ENCODE measurements around the gene POU2AF1. TPM values are rescaled to one million over a fixed set of nuclear protein-coding genes. Genes with fewer than 3 reads are reported as not detected.

Gene POU2AF1
- total RNA-seq, 3 donors from 2014 or later: 4.3 to 10.8 (median 7.5) TPM

- no peaks in the 10 kb centered on the region for H3K36me3 Mint-ChIP-seq (ENCODE audit: insufficient read depth)
- H3K9me3 Mint-ChIP-seq: no peaks in the 10 kb centered on the region
Observed at GRCh38 chr11:111366560-111367410, 12.3 kb downstream of the POU2AF1 start.

GRCh38 chr11:111365722-111366559 lies 13.1 kb downstream of the POU2AF1 start:
- Mint-ChIP-seq H3K27me3 (ENCODE audit: low read depth) (no peaks in the 10 kb centered on the region), H3K4me3 (no peak overlapping the region), H3K9me3 (no peaks in the 10 kb centered on the region), H3K36me3 (ENCODE audit: insufficient read depth) (no peaks in the 10 kb centered on the region), H3K4me1 (ENCODE audit: low read depth) (peaks cover 10% of the 10 kb centered on the region)
- no peak for DNase-seq
- no peak for ATAC-seq

More at GRCh38 chr11:111366560-111367410, 12.3 kb downstream of the POU2AF1 start:
- DNase-seq: no peak
- no peak overlapping the region for H3K4me3 Mint-ChIP-seq
- H3K27me3 Mint-ChIP-seq (ENCODE audit: low read depth): no peaks in the 10 kb centered on the region
- peaks cover 13% of the 10 kb centered on the region for H3K4me1 Mint-ChIP-seq (ENCODE audit: low read depth)
- no peak for ATAC-seq

- Mint-ChIP-seq H3K4me1 (ENCODE audit: low read depth) (peaks cover 10% of the 10 kb centered on the region), H3K9me3 (no peaks in the 10 kb centered on the region), H3K27me3 (ENCODE audit: low read depth) (no peaks in the 10 kb centered on the region), H3K4me3 (no peak overlapping the region), H3K36me3 (ENCODE audit: insufficient read depth) (no peaks in the 10 kb centered on the region)
- ATAC-seq: no peak
- no peak for DNase-seq
Observed at GRCh38 chr11:111364503-111364902, 14.6 kb downstream of the POU2AF1 start.

- DNase-seq: no peak
- Mint-ChIP-seq H3K4me1 (ENCODE audit: low read depth) (peaks cover 10% of the 10 kb centered on the region), H3K36me3 (ENCODE audit: insufficient read depth) (no peaks in the 10 kb centered on the region), H3K27me3 (ENCODE audit: low read depth) (no peaks in the 10 kb centered on the region), H3K9me3 (no peaks in the 10 kb centered on the region), H3K4me3 (no peak overlapping the region)
- no peak for ATAC-seq
Observed at GRCh38 chr11:111363985-111364384, 15.1 kb downstream of the POU2AF1 start.

- Mint-ChIP-seq H3K4me1 (ENCODE audit: low read depth) (peaks cover 10% of the 10 kb centered on the region), H3K9me3 (no peaks in the 10 kb centered on the region), H3K36me3 (ENCODE audit: insufficient read depth) (no peaks in the 10 kb centered on the region), H3K27me3 (ENCODE audit: low read depth) (no peaks in the 10 kb centered on the region), H3K4me3 (no peak overlapping the region)
- ATAC-seq (no peak), DNase-seq (no peak)
Observed at GRCh38 chr11:111362887-111363411, 16.1 kb downstream of the POU2AF1 start.

- Mint-ChIP-seq H3K27me3 (ENCODE audit: low read depth) (no peaks in the 10 kb centered on the region), H3K9me3 (no peaks in the 10 kb centered on the region), H3K36me3 (ENCODE audit: insufficient read depth) (no peaks in the 10 kb centered on the region), H3K4me3 (no peak overlapping the region), H3K4me1 (ENCODE audit: low read depth) (peaks cover 7% of the 10 kb centered on the region)
- ATAC-seq (no peak), DNase-seq (no peak)
Observed at GRCh38 chr11:111361874-111362273, 17.2 kb downstream of the POU2AF1 start.

GRCh38 chr11:111361052-111361801 lies 17.8 kb downstream of the POU2AF1 start:
- Mint-ChIP-seq H3K36me3 (ENCODE audit: insufficient read depth) (no peaks in the 10 kb centered on the region), H3K27me3 (ENCODE audit: low read depth) (no peaks in the 10 kb centered on the region), H3K4me1 (ENCODE audit: low read depth) (peaks cover 7% of the 10 kb centered on the region), H3K9me3 (no peaks in the 10 kb centered on the region), H3K4me3 (no peak overlapping the region)
- no peak for ATAC-seq
- no peak for DNase-seq

- ATAC-seq (no peak), DNase-seq (no peak)
- no peaks in the 10 kb centered on the region for H3K9me3 Mint-ChIP-seq
- H3K27me3 Mint-ChIP-seq (ENCODE audit: low read depth): no peaks in the 10 kb centered on the region
- H3K36me3 Mint-ChIP-seq (ENCODE audit: insufficient read depth): no peaks in the 10 kb centered on the region
- peaks cover 7% of the 10 kb centered on the region for H3K4me1 Mint-ChIP-seq (ENCODE audit: low read depth)
- H3K4me3 Mint-ChIP-seq: no peak overlapping the region
Observed at GRCh38 chr11:111360150-111361043, 18.7 kb downstream of the POU2AF1 start.

- H3K27me3 Mint-ChIP-seq (ENCODE audit: low read depth): no peaks in the 10 kb centered on the region
- DNase-seq (no peak), ATAC-seq (peak in 1 of 2 donors; percentile 32)
- no peaks in the 10 kb centered on the region for H3K9me3 Mint-ChIP-seq
- no peak overlapping the region for H3K4me3 Mint-ChIP-seq
- no peaks in the 10 kb centered on the region for H3K36me3 Mint-ChIP-seq (ENCODE audit: insufficient read depth)
- peaks cover 7% of the 10 kb centered on the region for H3K4me1 Mint-ChIP-seq (ENCODE audit: low read depth)
Observed at GRCh38 chr11:111359223-111360149, 19.6 kb downstream of the POU2AF1 start.

GRCh38 chr11:111358038-111359001 lies 20.8 kb downstream of the POU2AF1 start:
- Mint-ChIP-seq H3K4me3 (no peak overlapping the region), H3K9me3 (no peaks in the 10 kb centered on the region), H3K36me3 (ENCODE audit: insufficient read depth) (no peaks in the 10 kb centered on the region), H3K27me3 (ENCODE audit: low read depth) (no peaks in the 10 kb centered on the region), H3K4me1 (ENCODE audit: low read depth) (peaks cover 7% of the 10 kb centered on the region)
- ATAC-seq (no peak), DNase-seq (no peak)

- Mint-ChIP-seq H3K4me3 (no peak overlapping the region), H3K9me3 (no peaks in the 10 kb centered on the region), H3K36me3 (ENCODE audit: insufficient read depth) (no peaks in the 10 kb centered on the region), H3K4me1 (ENCODE audit: low read depth) (peaks cover 7% of the 10 kb centered on the region), H3K27me3 (ENCODE audit: low read depth) (no peaks in the 10 kb centered on the region)
- no peak for DNase-seq
- no peak for ATAC-seq
Observed at GRCh38 chr11:111357150-111358037, 21.7 kb downstream of the POU2AF1 start.
